Caco-2 (cell line): ENCODE data around the gene ATP1B2. TPM values are rescaled to one million over a fixed set of nuclear protein-coding genes. Genes with fewer than 3 reads are reported as not detected.
A peak's percentile ranks its signal among the peaks of the same experiment; 100 is the strongest.

Experiments
- BruUV-seq: library from RNA; stranded (reverse); fragments of 400-500 nt; replicated peaks from 2 replicates; lab custom pipeline; 2021; lab: Mats Ljungman, UMichigan
- CTCF ChIA-PET: fragments of 300-600 bp; sonication (Branson Sonifier 250); formaldehyde crosslinking; loops from one replicate; lab custom pipeline; 2022; ENCODE audit warnings: antibody characterized with exemption; lab: Charles Lee
- POLR2A ChIA-PET: fragments of 300-600 bp; sonication (Branson Sonifier 250); formaldehyde crosslinking; loops from one replicate; lab custom pipeline; 2022; ENCODE audit warnings: antibody characterized with exemption; lab: Charles Lee
- DNase-seq, 2 experiments: peaks; one replicate each; pipeline versions ENCODE4 v3.0.0 to v3.0.0-alpha.2; 2020 to 2022
- H3K27me3 ChIP-seq: replicated peaks from 2 replicates; pipeline ENCODE4 v1.6.0; 2011; ENCODE audit warnings: low read length; ENCODE audit not compliant: control insufficient read depth, insufficient read depth
- H3K36me3 ChIP-seq: 2 replicates; pipeline ENCODE4 v1.5.1; 2011; ENCODE audit warnings: low read length; ENCODE audit not compliant: control insufficient read depth, insufficient read depth
- H3K4me1 ChIP-seq: fragments of 250-450 bp; sonication (Bioruptor Pico); 2 replicates; pipeline ENCODE4 v1.5.1; 2020; ENCODE audit warnings: mild to moderate bottlenecking
- H3K4me3 ChIP-seq: 2 replicates; pipeline ENCODE4 v1.5.1; 2011; ENCODE audit warnings: low read depth, mild to moderate bottlenecking, control low read depth, low read length
- H3K9me3 ChIP-seq: fragments of 250-450 bp; sonication (Bioruptor Pico); 2 replicates; pipeline ENCODE4 v1.5.1; 2020; ENCODE audit warnings: mild to moderate bottlenecking, moderate library complexity
- H3K27ac Mint-ChIP-seq: one replicate; pipeline ENCODE4 v1.8.0; 2022; ENCODE audit warnings: mixed read lengths; ENCODE audit not compliant: unreplicated experiment
- H3K27me3 Mint-ChIP-seq: one replicate; pipeline ENCODE4 v1.8.0; 2022; ENCODE audit warnings: mixed read lengths; ENCODE audit not compliant: insufficient read depth, unreplicated experiment
- H3K36me3 Mint-ChIP-seq: one replicate; pipeline ENCODE4 v1.8.0; 2022; ENCODE audit warnings: mild to moderate bottlenecking, mixed read lengths; ENCODE audit not compliant: insufficient read depth, unreplicated experiment
- H3K4me1 Mint-ChIP-seq: one replicate; pipeline ENCODE4 v1.8.0; 2022; ENCODE audit warnings: low read depth, mixed read lengths; ENCODE audit not compliant: unreplicated experiment
- H3K4me3 Mint-ChIP-seq: one replicate; pipeline ENCODE4 v1.8.0; 2022; ENCODE audit warnings: mild to moderate bottlenecking, moderate library complexity, mixed read lengths; ENCODE audit not compliant: unreplicated experiment
- H3K9me3 Mint-ChIP-seq: one replicate; pipeline ENCODE4 v1.8.0; 2022; ENCODE audit warnings: mixed read lengths; ENCODE audit not compliant: unreplicated experiment
- intact Hi-C: fragments of 100-400 bp; cut with micrococcal nuclease; formaldehyde crosslinking; loops from one replicate; pipeline ENCODE4 v1.10.0; 2022; ENCODE audit not compliant: unreplicated experiment
- total RNA-seq: library from RNA; stranded (reverse); gene quantifications from 2 replicates; pipeline ENCODE4 v1.2.3, GENCODE V29; 2022
- TF ChIP-seq, protein P1 (sequence below), 2 experiments: fragments of 200-600 bp in 1 of 2; IDR thresholded peaks; 1 replicate in 1 of 2; 2 replicates in 1 of 2; pipeline versions ENCODE4 v1.5.1 to v1.8.0; 2011 to 2022; ENCODE audit warnings: antibody characterized with exemption in 1 of 2, control low read depth in 1 of 2, inconsistent platforms in 1 of 2, low read depth in 1 of 2, low read length in 1 of 2, mild to moderate bottlenecking in 1 of 2, moderate library complexity in 1 of 2; ENCODE audit not compliant: insufficient read depth in 1 of 2, severe bottlenecking in 1 of 2, unreplicated experiment in 1 of 2

ATP1B2 gene
- total RNA-seq, 1 experiment from 2014 or later = 0.11 TPM

DNA sequence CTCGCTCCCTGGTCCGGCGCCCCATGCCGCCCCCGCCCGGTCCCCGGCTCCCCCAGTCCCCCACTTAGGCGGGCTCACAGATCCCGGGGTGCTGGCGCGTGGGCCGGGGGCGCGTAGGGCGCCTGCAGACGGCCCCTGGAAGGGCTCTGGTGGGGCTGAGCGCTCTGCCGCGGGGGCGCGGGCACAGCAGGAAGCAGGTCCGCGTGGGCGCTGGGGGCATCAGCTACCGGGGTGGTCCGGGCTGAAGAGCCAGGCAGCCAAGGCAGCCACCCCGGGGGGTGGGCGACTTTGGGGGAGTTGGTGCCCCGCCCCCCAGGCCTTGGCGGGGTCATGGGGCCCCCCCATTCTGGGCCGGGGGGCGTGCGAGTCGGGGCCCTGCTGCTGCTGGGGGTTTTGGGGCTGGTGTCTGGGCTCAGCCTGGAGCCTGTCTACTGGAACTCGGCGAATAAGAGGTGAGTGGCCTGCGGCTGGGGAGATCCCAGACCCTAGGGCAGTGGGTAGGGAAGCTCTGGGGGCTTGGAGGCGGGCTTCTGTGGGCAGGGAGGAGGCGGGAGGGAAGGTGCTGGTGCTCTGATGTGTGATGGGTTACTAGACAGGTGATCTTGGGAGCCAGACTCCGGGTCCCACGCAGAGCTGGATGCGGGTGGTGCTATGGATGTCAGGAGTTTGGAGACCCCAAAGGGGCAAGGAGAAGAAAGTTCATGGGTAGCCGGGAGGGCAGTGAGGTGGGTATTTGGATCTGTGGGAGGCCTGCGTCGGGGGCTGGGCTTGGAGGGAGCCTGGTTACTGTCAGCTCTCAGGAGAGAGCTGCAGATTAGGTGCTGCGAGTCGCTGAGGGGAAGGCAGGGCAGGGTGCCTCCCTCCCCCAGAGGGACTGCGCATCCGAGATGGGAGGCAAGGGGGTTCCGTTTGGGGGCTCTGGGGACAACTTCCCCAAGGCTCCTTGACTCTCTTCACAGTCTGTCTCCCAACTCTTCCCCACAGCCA lies 54.8 kb downstream of the ATP1B2 start:
- H3K36me3 ChIP-seq = no peaks in the 10 kb centered on the region
- Mint-ChIP-seq H3K9me3 (no peaks in the 10 kb centered on the region), H3K36me3 (peaks cover 2% of the 10 kb centered on the region), H3K27ac (no peak overlapping the region), H3K4me1 (no peaks in the 10 kb centered on the region), H3K4me3 (peak overlapping the region; percentile 73), H3K27me3 (no peaks in the 10 kb centered on the region)
- H3K4me1 ChIP-seq = no peaks in the 10 kb centered on the region
- CTCF ChIA-PET = interaction anchor here (3.3 kb wide), 1 partner anchor 11 kb away, joined by 24 read pairs; the partner anchor contains the start of gene DNAH2
- DNase-seq = no peak
- BruUV-seq = no TSS peak
- TF ChIP-seq, protein P1, sequence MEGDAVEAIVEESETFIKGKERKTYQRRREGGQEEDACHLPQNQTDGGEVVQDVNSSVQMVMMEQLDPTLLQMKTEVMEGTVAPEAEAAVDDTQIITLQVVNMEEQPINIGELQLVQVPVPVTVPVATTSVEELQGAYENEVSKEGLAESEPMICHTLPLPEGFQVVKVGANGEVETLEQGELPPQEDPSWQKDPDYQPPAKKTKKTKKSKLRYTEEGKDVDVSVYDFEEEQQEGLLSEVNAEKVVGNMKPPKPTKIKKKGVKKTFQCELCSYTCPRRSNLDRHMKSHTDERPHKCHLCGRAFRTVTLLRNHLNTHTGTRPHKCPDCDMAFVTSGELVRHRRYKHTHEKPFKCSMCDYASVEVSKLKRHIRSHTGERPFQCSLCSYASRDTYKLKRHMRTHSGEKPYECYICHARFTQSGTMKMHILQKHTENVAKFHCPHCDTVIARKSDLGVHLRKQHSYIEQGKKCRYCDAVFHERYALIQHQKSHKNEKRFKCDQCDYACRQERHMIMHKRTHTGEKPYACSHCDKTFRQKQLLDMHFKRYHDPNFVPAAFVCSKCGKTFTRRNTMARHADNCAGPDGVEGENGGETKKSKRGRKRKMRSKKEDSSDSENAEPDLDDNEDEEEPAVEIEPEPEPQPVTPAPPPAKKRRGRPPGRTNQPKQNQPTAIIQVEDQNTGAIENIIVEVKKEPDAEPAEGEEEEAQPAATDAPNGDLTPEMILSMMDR (IDR thresholded peaks at IDR 0.05; ENCODE audit: insufficient read depth in 1 of 2, low read depth in 1 of 2, low read length in 1 of 2, severe bottlenecking in 1 of 2, unreplicated experiment in 1 of 2) = no peak
- intact Hi-C loops = no loop called here
- no peaks in the 10 kb centered on the region for H3K27me3 ChIP-seq
- H3K4me3 ChIP-seq = peak overlapping the region; percentile 50
- no peaks in the 10 kb centered on the region for H3K9me3 ChIP-seq
- POLR2A ChIA-PET = interaction anchor here (1.0 kb wide), 1 partner anchor 18 kb away, joined by 3 read pairs; the partner anchor contains the start of gene TP53

DNA sequence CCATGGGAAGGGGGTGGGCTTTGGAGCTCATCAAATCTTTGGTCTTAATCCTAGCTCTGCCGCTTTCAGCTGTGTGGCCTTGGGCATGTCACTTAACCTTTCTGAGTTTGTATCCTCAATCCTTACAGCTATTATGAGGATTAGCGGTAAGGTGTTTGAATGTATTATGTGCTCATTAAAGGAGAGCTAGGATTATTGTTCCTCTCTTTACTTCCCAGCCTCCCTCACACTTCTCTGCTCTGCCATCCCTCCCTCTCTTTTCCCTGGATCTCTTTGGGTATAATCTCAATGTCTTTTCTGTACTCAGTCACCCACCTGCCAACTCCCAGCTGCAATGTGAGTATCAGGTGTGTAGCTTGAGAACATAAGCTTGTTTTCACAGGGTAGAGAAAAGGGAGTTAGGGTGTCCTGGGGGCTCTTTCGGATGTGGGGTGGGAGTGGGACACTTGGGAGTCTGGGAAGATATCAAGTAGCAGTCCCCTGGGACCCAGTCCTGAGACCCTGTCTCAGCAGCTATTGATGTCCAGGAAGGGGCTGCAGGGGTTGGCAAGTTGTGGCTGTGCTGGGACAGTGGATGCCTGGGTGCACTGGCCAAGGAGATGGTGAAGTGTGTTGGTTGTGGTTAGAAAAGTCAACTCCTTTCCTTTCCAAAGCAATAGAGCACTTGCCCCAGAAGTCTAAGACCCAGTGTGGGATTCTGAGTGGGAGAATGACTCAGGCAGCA lies 56.1 kb downstream of the ATP1B2 start:
- Mint-ChIP-seq H3K4me3 (peak overlapping the region; percentile 73), H3K36me3 (peaks cover 5% of the 10 kb centered on the region), H3K9me3 (no peaks in the 10 kb centered on the region), H3K27me3 (no peaks in the 10 kb centered on the region), H3K27ac (no peak overlapping the region), H3K4me1 (no peaks in the 10 kb centered on the region)
- ChIA-PET CTCF (interaction anchor here (3.3 kb wide), 1 partner anchor 10 kb away, joined by 24 read pairs; the partner anchor contains the start of gene DNAH2), POLR2A (no interaction called here)
- Histone ChIP-seq H3K4me1 (no peaks in the 10 kb centered on the region), H3K27me3 (no peaks in the 10 kb centered on the region), H3K9me3 (no peaks in the 10 kb centered on the region), H3K36me3 (no peaks in the 10 kb centered on the region), H3K4me3 (no peak overlapping the region)
- no peak for DNase-seq
- intact Hi-C loops = no loop called here
- TF ChIP-seq, protein P1 (IDR thresholded peaks at IDR 0.05; ENCODE audit: insufficient read depth in 1 of 2, low read depth in 1 of 2, low read length in 1 of 2, severe bottlenecking in 1 of 2, unreplicated experiment in 1 of 2) = no peak
- no TSS peak for BruUV-seq

Other genes with a start within 250 kb of the ATP1B2 start
- gene TMEM256, start 246.8 kb upstream of the ATP1B2 start, total RNA-seq = 40.2 and 41.3 TPM in 2 replicates
- gene NLGN2, start 243.1 kb upstream of the ATP1B2 start, total RNA-seq = 12.6 and 16.1 TPM in 2 replicates
- gene SPEM1, start 230.6 kb upstream of the ATP1B2 start, total RNA-seq = 0.52 TPM in 1 of 2 replicates, not detected in the other
- not detected in 2 replicates for gene SPEM2, start 225.3 kb upstream of the ATP1B2 start, total RNA-seq
- not detected in 2 replicates for gene SPEM3, start 222.1 kb upstream of the ATP1B2 start, total RNA-seq
- gene TMEM102, start 215.5 kb upstream of the ATP1B2 start, total RNA-seq = 2.9 and 3.7 TPM in 2 replicates
- gene FGF11, start 211.4 kb upstream of the ATP1B2 start, total RNA-seq = 0.91 and 1.3 TPM in 2 replicates
- 1.7 and 2.6 TPM in 2 replicates for gene CHRNB1, start 205.9 kb upstream of the ATP1B2 start, total RNA-seq
- gene ZBTB4, start 171.3 kb upstream of the ATP1B2 start, total RNA-seq = 15.5 and 16.5 TPM in 2 replicates
- gene SLC35G6, start 169.5 kb upstream of the ATP1B2 start, total RNA-seq = not detected in 2 replicates
- gene POLR2A, start 166.6 kb upstream of the ATP1B2 start, total RNA-seq = 69.8 and 72.1 TPM in 2 replicates
- not detected in 2 replicates for gene TNFSF12, start 101.9 kb upstream of the ATP1B2 start, total RNA-seq
- 0.20 TPM in 1 of 2 replicates, not detected in the other for gene TNFSF13, start 92.2 kb upstream of the ATP1B2 start, total RNA-seq
- gene SENP3, start 89.0 kb upstream of the ATP1B2 start, total RNA-seq = 29.2 and 30.2 TPM in 2 replicates
- gene CD68, start 71.3 kb upstream of the ATP1B2 start, total RNA-seq = 1.1 and 1.6 TPM in 2 replicates
- gene MPDU1, start 67.1 kb upstream of the ATP1B2 start, total RNA-seq = 44.2 and 49.7 TPM in 2 replicates
- gene SOX15, start 60.8 kb upstream of the ATP1B2 start, total RNA-seq = 0.53 TPM in 1 of 2 replicates, not detected in the other
- gene FXR2, start 36.0 kb upstream of the ATP1B2 start, total RNA-seq = 20.5 and 25.3 TPM in 2 replicates
- gene SAT2, start 23.1 kb upstream of the ATP1B2 start, total RNA-seq = 33.0 TPM in 2 replicates
- gene SHBG, start 20.8 kb upstream of the ATP1B2 start, total RNA-seq = 0.93 and 1.2 TPM in 2 replicates
- gene TP53, start 36.6 kb downstream of the ATP1B2 start, total RNA-seq = 9.2 and 11.1 TPM in 2 replicates
- gene WRAP53, start 37.6 kb downstream of the ATP1B2 start, total RNA-seq = 13.6 and 15.2 TPM in 2 replicates
- gene EFNB3, start 54.3 kb downstream of the ATP1B2 start, total RNA-seq = 4.1 and 5.1 TPM in 2 replicates
- gene DNAH2, start 66.8 kb downstream of the ATP1B2 start, total RNA-seq = 1.9 and 2.8 TPM in 2 replicates
- 27.4 and 27.9 TPM in 2 replicates for gene KDM6B, start 183.3 kb downstream of the ATP1B2 start, total RNA-seq
- gene TMEM88, start 204.1 kb downstream of the ATP1B2 start, total RNA-seq = 2.5 and 3.2 TPM in 2 replicates
- 20.9 and 27.4 TPM in 2 replicates for gene NAA38, start 206.6 kb downstream of the ATP1B2 start, total RNA-seq
- 6.1 and 7.3 TPM in 2 replicates for gene CYB5D1, start 207.1 kb downstream of the ATP1B2 start, total RNA-seq
- 27.9 and 34.7 TPM in 2 replicates for gene CHD3, start 237.9 kb downstream of the ATP1B2 start, total RNA-seq